ENCODE data around the gene NCKAP5.
A peak's percentile ranks its signal among the peaks of the same experiment; 100 is the strongest.
"Not testable (repeated sequence)": the region's sequence is repeated elsewhere in the genome, so short reads cannot be mapped to it uniquely, and the experiment has no call there.

- peak in 1 of 4 experiments; percentile 15 for TF ChIP-seq CTCF (IDR thresholded peaks at IDR 0.05)
- not testable (repeated sequence) for TF ChIP-seq POLR2A, POLR2AphosphoS5 (IDR thresholded peaks at IDR 0.05)
Observed at GRCh38 chr2:133519677-133520076, 48.6 kb downstream of the NCKAP5 start.

Data from prostate gland (tissue), 2 donors.